Choroid plexus epithelial cell (primary cell): Measurements from ENCODE around the gene TMOD4.

ENCODE experiments used
- DNase-seq: peaks from one replicate; pipeline ENCODE4 v3.0.0-alpha.2; 2010; ENCODE audit warnings: low read depth
- H3K4me3 ChIP-seq: 2 replicates; pipeline ENCODE4 v1.5.1; 2011; ENCODE audit warnings: low read depth, mild to moderate bottlenecking, control low read depth, low read length, moderate library complexity
- CTCF ChIP-seq: conservative IDR thresholded peaks from 2 replicates; pipeline ENCODE4 v1.5.1; 2011; ENCODE audit warnings: low read depth, mild to moderate bottlenecking, control low read depth, inconsistent platforms, low read length, moderate library complexity

TMOD4 gene

GRCh38 chr1:151132335-151133017, 43.3 kb downstream of the TMOD4 start:
- TF ChIP-seq CTCF, result no peak
- no peak for DNase-seq
- H3K4me3 ChIP-seq, result no peak overlapping the region

DNA sequence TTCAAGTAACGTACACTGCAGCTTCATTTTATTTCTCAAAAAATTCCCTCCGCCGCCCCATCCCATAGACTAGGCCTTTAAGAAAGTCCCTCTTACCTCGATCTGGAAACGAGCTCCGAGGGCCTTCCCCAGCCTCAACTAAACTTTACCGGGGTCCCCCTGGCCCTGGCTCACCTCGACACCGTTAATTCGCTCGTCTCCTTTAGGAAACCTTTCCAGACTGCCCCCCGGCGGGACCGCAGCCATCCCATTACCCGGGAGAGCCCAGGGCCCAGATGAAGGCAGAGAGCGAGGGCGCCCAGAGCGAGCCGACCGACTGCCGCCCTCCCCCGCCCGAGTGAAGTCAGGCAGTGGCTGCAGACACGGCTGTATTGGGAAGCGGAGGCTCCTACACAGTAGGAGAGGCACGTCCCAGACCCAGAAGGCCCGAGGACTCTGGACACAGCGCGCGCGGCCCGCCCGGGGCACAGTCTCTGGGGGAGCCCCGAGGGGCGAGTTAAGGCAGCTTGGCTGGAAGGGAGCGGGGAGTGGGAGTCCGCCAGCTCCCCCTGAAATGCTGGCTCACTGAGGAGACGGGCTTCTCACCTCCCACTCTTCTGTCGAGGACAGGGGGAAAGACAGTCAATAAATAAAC, 44.0 kb downstream of the TMOD4 start:
- H3K4me3 ChIP-seq, result peak overlapping the region; percentile 56
- peak; percentile 25 for DNase-seq
- TF ChIP-seq CTCF, result no peak

- peak overlapping the region; percentile 56 for H3K4me3 ChIP-seq
- peak; percentile 96 for DNase-seq
- TF ChIP-seq CTCF, result peak; percentile 18
Measured at GRCh38 chr1:151130987-151131586, 44.7 kb downstream of the TMOD4 start.

DNA sequence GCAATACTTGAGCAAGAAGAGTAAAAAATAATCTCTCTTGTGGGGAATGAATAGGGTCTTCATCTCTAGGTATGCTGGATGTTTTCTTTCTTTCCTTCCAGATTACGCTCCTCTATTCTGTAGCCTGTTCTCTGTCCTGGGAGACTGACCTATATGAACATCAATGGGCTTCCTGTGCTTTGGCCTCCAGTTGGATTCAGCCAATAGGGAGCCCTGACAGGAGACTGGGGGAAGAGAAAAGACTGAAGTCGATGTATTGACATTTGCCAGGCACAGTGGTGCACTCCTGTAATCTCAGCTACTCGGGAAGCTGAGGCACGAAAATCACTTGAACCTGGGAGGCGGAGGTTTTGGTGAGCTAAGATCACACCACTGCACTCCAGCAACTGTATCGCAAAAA, 47.0 kb downstream of the TMOD4 start:
- no peak for TF ChIP-seq CTCF
- DNase-seq, result no peak
- H3K4me3 ChIP-seq, result no peak overlapping the region

DNA sequence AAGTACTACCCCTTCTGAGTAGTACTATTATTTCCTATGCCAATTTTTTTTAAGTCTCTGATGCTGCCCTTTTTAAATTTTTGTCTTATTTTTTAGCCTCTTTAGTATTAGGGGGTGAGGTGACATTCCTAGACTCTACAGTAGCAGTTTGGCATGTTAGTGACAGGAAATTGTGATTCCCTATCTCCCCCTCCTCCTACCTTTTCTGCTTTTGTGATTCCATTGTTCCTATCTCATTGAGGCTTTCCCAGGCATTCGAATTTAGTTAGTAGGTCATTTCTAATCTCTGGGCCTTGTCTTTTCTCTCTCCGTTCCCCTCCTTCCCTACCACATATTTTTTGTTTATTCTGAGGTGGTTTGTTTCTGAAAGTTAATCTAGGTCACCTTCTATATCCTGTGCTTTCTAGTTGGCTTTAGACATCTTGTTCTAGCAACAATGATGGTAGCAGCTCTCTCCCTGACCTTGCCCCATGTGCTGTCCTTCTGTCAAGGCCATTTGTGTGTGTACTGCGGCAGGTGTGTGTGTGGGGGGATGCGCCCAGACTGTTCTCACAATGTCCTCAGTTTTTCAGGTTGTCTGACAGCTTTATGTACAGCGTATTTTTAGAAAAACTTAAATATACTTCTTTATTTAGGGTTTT, 50.9 kb downstream of the TMOD4 start:
- no peak overlapping the region for H3K4me3 ChIP-seq
- no peak for TF ChIP-seq CTCF
- DNase-seq, result no peak
